ENCODE data around the gene IL5RA.

Gene IL5RA

DNA sequence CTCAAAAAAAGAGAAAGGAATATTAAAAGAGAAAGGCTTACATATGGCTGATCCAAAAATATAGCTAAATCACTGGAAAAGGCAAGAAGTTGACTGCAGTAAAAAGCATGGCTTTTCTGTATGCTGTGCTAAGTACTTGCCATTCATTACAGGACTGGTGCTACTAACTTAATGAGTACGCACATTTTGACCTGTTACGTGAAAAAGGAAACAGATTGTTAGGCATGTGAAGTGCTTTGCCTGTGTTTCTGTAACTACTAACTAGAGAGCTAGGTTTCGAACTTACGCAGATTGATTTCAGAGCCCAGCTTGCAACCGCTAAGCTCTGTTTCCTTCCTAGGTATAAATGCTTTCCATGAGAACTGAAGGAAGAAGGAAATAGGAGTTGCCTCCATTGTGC, 19.4 kb upstream of the IL5RA start:
- TF ChIP-seq, protein P1, sequence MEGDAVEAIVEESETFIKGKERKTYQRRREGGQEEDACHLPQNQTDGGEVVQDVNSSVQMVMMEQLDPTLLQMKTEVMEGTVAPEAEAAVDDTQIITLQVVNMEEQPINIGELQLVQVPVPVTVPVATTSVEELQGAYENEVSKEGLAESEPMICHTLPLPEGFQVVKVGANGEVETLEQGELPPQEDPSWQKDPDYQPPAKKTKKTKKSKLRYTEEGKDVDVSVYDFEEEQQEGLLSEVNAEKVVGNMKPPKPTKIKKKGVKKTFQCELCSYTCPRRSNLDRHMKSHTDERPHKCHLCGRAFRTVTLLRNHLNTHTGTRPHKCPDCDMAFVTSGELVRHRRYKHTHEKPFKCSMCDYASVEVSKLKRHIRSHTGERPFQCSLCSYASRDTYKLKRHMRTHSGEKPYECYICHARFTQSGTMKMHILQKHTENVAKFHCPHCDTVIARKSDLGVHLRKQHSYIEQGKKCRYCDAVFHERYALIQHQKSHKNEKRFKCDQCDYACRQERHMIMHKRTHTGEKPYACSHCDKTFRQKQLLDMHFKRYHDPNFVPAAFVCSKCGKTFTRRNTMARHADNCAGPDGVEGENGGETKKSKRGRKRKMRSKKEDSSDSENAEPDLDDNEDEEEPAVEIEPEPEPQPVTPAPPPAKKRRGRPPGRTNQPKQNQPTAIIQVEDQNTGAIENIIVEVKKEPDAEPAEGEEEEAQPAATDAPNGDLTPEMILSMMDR (IDR thresholded peaks at IDR 0.05; ENCODE audit: borderline replicate concordance, extremely low read depth, low read length, poor library complexity, severe bottlenecking), result no peak
- TF ChIP-seq EZH2 (IDR thresholded peaks at IDR 0.05; ENCODE audit: borderline replicate concordance, low read depth, low read length, severe bottlenecking), result no peak
- Histone ChIP-seq H3K4me2 (ENCODE audit: insufficient read depth, low read length) (peak overlapping the region; percentile 79; the same call in 1 of the 2 replicates), H3K9ac (ENCODE audit: low read depth, low read length) (no peak overlapping the region), H3K4me1 (ENCODE audit: insufficient read depth, low read length) (peaks cover 38% of the 10 kb centered on the region), H3K9me3 (ENCODE audit: insufficient read depth, low read length, severe bottlenecking) (no peaks in the 10 kb centered on the region), H4K20me1 (ENCODE audit: insufficient read depth, low read length) (peaks cover 12% of the 10 kb centered on the region), H2AFZ (ENCODE audit: low read depth, low read length) (no peak overlapping the region), H3K36me3 (ENCODE audit: insufficient read depth, low read length) (peaks cover 43% of the 10 kb centered on the region), H3K27me3 (ENCODE audit: insufficient read depth, low read length, poor library complexity) (no peaks in the 10 kb centered on the region), H3K4me3 (ENCODE audit: low read depth in 1 of 2, low read length in 2 of 2) (peak overlapping the region in 1 of 2 experiments; percentile 4; a peak in 1 of 4 replicates), H3K27ac (ENCODE audit: low read length) (no peak overlapping the region; the same call in 1 of the 2 replicates), H3K79me2 (ENCODE audit: insufficient read depth, low read length) (peaks cover 74% of the 10 kb centered on the region)
- DNase-seq (no peak), ATAC-seq (ENCODE audit: insufficient read depth, low read depth) (no peak)

GRCh38 chr3:3127432-3128010, 17.3 kb upstream of the IL5RA start:
- ATAC-seq (ENCODE audit: insufficient read depth, low read depth) (peak; percentile 29), DNase-seq (peak; percentile 42)
- Histone ChIP-seq H2AFZ (ENCODE audit: low read depth, low read length) (peak overlapping the region; percentile 99), H3K36me3 (ENCODE audit: insufficient read depth, low read length) (peaks cover 29% of the 10 kb centered on the region), H3K4me3 (ENCODE audit: low read depth in 1 of 2, low read length in 2 of 2) (peak overlapping the region; percentile 60 to 69), H3K9me3 (ENCODE audit: insufficient read depth, low read length, severe bottlenecking) (no peaks in the 10 kb centered on the region), H3K27me3 (ENCODE audit: insufficient read depth, low read length, poor library complexity) (no peaks in the 10 kb centered on the region), H3K4me2 (ENCODE audit: insufficient read depth, low read length) (peak overlapping the region; percentile 79), H3K4me1 (ENCODE audit: insufficient read depth, low read length) (peaks cover 38% of the 10 kb centered on the region), H4K20me1 (ENCODE audit: insufficient read depth, low read length) (peaks cover 3% of the 10 kb centered on the region), H3K27ac (ENCODE audit: low read length) (peak overlapping the region; percentile 94), H3K9ac (ENCODE audit: low read depth, low read length) (peak overlapping the region; percentile 92), H3K79me2 (ENCODE audit: insufficient read depth, low read length) (peaks cover 53% of the 10 kb centered on the region)
- TF ChIP-seq, protein P1 (IDR thresholded peaks at IDR 0.05; ENCODE audit: borderline replicate concordance, extremely low read depth, low read length, poor library complexity, severe bottlenecking), result no peak
- no peak for TF ChIP-seq EZH2 (IDR thresholded peaks at IDR 0.05; ENCODE audit: borderline replicate concordance, low read depth, low read length, severe bottlenecking)

DNA sequence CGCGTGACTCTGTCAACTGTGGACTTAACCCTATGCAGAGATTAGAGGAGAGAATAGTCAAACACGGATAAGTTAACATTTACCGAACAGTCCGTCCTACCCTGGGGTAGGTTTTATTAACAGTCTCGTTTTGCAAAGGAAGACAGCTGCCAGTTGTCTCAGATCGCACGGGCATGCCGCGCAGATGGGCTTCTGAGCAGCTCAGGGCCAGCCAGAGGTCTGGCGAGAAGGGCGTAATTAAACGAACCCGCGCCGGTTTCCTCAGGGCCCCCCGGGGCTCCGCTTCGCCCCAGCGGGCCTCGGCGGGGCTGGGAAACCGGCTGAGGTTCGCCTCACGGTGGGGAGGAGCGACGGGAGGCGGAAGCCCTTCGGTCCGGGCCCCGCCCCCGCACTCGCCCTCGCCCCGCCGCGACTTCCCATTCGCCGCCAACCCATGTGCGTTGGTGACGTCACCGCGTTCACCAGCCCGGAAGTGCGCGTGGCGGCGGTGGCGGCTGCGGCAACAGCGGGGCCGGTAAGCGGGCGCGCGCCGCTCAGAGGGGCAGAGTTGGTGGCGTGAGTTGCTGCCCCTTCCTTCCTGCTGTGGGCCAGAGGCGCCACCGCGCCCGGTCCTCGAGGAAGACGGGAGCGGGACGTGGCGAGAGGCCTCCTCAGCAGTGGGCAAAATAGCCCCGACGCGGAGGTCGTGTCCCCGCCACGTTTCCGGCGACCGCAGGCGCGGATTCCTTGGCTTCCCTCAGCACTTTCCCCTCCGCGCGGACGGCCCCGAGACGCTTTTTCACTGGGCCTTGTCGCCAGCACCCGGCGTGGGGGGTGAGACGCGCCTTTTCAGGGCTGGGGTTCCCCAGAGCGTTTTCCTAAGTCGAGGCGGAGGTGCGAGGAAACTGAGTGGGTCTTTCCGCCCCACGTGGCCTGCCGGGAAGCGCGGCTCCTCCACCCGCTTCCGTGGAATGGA, 16.6 kb upstream of the IL5RA start, which contains the start of gene TRNT1:
Gene TRNT1 (plus strand): TSS at position 464 of the 955 bp plus-strand sequence. CDS start 2,101 bp downstream, outside the sequence.
- Histone ChIP-seq H2AFZ (ENCODE audit: low read depth, low read length) (peak within 1 kb of the TSS; percentile 99), H3K4me1 (ENCODE audit: insufficient read depth, low read length) (peaks cover 38% of the 10 kb centered on the region), H3K36me3 (ENCODE audit: insufficient read depth, low read length) (peaks cover 29% of the 10 kb centered on the region), H3K9me3 (ENCODE audit: insufficient read depth, low read length, severe bottlenecking) (no peaks in the 10 kb centered on the region), H3K4me2 (ENCODE audit: insufficient read depth, low read length) (peak within 1 kb of the TSS; percentile 79), H3K27ac (ENCODE audit: low read length) (peak within 1 kb of the TSS; percentile 94), H3K79me2 (ENCODE audit: insufficient read depth, low read length) (peaks cover 53% of the 10 kb centered on the region), H3K27me3 (ENCODE audit: insufficient read depth, low read length, poor library complexity) (no peaks in the 10 kb centered on the region), H3K9ac (ENCODE audit: low read depth, low read length) (peak within 1 kb of the TSS; percentile 92), H4K20me1 (ENCODE audit: insufficient read depth, low read length) (peaks cover 3% of the 10 kb centered on the region), H3K4me3 (ENCODE audit: low read depth in 1 of 2, low read length in 2 of 2) (peak within 1 kb of the TSS; percentile 60 to 69)
- no peak for TF ChIP-seq EZH2 (IDR thresholded peaks at IDR 0.05; ENCODE audit: borderline replicate concordance, low read depth, low read length, severe bottlenecking)
- TF ChIP-seq, protein P1 (IDR thresholded peaks at IDR 0.05; ENCODE audit: borderline replicate concordance, extremely low read depth, low read length, poor library complexity, severe bottlenecking), result no peak
- ATAC-seq (ENCODE audit: insufficient read depth, low read depth), result peak; percentile 94
- peak; percentile 93 for DNase-seq

Data from DND-41 (cell line).